Activated CD8-positive, alpha-beta memory T cell treated with anti-CD3 and anti-CD28 coated beads for 48 hours (primary cell): ENCODE measurements around the gene MESP2.

Experiments
- DNase-seq, 3 experiments: peaks; one replicate each; pipeline ENCODE4 v3.0.0-alpha.2; 2020; ENCODE audit warnings: low read depth in 2 of 3, low spot score in 2 of 3

MESP2 gene

GRCh38 chr15:89776274-89777072 is at the start of gene MESP2:
MESP2 (plus strand) TSS chr15:89776332; CDS start chr15:89776358, 26 bp downstream.
- DNase-seq = peak; percentile 10 to 37 (median 33)

- DNase-seq = no peak
Measured at GRCh38 chr15:89728254-89728653, 47.9 kb upstream of the MESP2 start.

- DNase-seq = no peak
Measured at GRCh38 chr15:89731275-89731674, 44.9 kb upstream of the MESP2 start.

- no peak for DNase-seq
Measured at GRCh38 chr15:89732451-89733172, 43.5 kb upstream of the MESP2 start.

- DNase-seq = no peak
Measured at GRCh38 chr15:89735773-89736172, 40.4 kb upstream of the MESP2 start.

GRCh38 chr15:89740137-89740536 is 36.0 kb upstream of the MESP2 start:
- DNase-seq = peak in 1 of 3 experiments; percentile 22

GRCh38 chr15:89743011-89743410 is 33.1 kb upstream of the MESP2 start:
- no peak for DNase-seq

- DNase-seq = no peak
Measured at GRCh38 chr15:89743594-89743993, 32.5 kb upstream of the MESP2 start.

GRCh38 chr15:89745131-89745530 is 31.0 kb upstream of the MESP2 start:
- no peak for DNase-seq

GRCh38 chr15:89745768-89746167 is 30.4 kb upstream of the MESP2 start:
- no peak for DNase-seq

GRCh38 chr15:89746386-89746780 is 29.7 kb upstream of the MESP2 start:
- no peak for DNase-seq

- DNase-seq = no peak
Measured at GRCh38 chr15:89747708-89748682, 28.1 kb upstream of the MESP2 start.

- no peak for DNase-seq
Measured at GRCh38 chr15:89749054-89749453, 27.1 kb upstream of the MESP2 start.

- DNase-seq = no peak
Measured at GRCh38 chr15:89749526-89749925, 26.6 kb upstream of the MESP2 start.

GRCh38 chr15:89749951-89750559 is 26.1 kb upstream of the MESP2 start:
- DNase-seq = peak in 1 of 3 experiments; percentile 16

- DNase-seq = peak; percentile 71 to 76 (median 74)
Measured at GRCh38 chr15:89750560-89751542, 25.3 kb upstream of the MESP2 start, which contains the start of gene MESP1. MESP1 (minus strand) TSS chr15:89751249; CDS start chr15:89751231, 18 bp downstream.

- DNase-seq = no peak
Measured at GRCh38 chr15:89751748-89752147, 24.4 kb upstream of the MESP2 start.

GRCh38 chr15:89753855-89754254 is 22.3 kb upstream of the MESP2 start:
- no peak for DNase-seq

- no peak for DNase-seq
Measured at GRCh38 chr15:89754361-89755154, 21.6 kb upstream of the MESP2 start.
